ENCODE results near the gene ZNF320.
"Not testable (repeated sequence)": the region's sequence is repeated elsewhere in the genome, so short reads cannot be mapped to it uniquely, and the experiment has no call there.

The ZNF320 gene

DNA sequence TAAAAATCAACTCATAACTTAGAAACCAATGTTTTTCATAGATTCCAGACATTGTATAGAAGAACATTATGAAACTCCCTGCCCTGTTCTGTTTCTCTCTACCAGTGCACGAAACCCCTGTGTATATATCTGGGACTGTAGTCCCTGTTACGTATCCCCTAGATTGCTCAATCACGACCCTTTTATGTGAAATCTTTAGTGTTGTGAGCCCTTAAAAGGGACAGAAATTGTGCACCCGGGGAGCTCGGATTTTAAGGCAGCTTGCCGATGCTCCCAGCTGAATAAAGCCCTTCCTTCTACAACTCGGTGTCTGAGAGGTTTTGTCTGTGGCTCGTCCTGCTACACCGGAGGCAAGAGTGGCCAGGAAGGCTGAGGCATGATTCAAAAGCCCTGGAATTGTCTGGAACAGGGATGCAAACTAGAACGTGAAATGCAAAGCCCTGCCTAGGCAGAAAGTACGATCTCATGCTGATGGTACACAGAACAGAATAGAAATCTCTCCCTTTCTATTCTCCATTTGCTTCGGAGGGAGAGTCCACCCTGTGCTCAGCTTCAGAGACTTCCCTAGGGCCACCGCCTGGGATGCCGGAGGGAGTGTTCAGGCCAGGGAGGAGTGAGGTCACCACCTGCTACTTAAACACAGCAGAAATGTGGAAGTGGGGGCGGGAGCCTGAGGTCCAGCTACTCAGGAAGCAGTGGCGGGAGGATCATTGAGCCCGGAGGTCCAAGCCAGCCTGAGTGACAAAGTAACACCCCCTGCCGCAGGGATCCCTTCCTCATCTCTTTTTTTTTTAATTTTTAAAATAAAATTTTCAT lies 26.6 kb upstream of the ZNF320 start:
- no peak for DNase-seq (ENCODE audit: low spot score)
- TF ChIP-seq, protein P1, sequence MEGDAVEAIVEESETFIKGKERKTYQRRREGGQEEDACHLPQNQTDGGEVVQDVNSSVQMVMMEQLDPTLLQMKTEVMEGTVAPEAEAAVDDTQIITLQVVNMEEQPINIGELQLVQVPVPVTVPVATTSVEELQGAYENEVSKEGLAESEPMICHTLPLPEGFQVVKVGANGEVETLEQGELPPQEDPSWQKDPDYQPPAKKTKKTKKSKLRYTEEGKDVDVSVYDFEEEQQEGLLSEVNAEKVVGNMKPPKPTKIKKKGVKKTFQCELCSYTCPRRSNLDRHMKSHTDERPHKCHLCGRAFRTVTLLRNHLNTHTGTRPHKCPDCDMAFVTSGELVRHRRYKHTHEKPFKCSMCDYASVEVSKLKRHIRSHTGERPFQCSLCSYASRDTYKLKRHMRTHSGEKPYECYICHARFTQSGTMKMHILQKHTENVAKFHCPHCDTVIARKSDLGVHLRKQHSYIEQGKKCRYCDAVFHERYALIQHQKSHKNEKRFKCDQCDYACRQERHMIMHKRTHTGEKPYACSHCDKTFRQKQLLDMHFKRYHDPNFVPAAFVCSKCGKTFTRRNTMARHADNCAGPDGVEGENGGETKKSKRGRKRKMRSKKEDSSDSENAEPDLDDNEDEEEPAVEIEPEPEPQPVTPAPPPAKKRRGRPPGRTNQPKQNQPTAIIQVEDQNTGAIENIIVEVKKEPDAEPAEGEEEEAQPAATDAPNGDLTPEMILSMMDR (IDR thresholded peaks at IDR 0.05; ENCODE audit: extremely low read depth, missing control alignments): no peak

DNA sequence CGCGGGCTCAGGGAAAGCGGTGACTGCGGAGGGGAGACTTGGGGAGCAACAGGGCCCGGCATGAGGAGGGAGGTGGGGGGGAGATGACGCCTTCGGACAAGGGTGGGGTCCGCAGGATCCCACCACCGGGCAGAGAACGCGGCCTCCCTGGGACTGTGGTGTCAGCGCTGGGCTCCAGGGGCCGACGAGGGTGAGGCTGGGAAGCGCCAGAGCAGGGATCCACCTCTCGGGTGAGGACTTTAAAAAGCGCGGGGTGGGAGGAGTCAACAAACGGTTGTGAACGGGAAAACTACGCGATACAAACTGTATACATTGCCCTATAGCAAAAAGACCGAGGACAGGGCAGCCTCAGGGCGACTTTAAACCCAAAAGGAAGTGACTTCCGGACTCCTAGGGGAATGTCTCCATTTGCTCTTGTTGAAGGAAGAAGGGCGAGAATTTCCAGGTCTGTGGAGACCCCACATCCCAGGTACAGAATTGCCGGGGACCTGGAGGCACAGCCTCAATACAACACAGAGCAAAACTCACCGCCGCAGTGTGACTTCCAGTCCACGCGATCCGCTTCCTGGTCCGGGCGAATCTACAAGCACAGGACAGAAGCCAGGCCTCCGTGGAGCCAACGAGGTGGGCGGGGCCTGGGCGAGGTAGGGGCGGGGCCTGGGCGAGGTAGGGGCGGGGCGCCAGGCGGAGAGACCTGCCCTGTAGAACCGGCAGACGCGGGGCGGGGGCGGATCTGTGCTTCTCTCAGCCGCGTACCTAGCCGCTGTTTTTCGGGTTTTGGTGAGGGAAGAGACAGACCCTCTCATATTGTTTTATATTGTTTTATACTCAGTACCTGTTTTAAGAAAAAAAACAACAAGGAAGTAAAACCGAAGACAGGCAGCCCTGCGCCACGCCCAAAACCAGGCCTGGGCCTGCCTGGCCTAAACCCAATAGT lies 25.7 kb upstream of the ZNF320 start, which contains the start of gene ZNF888:
Gene ZNF888 (minus strand): TSS at position 588 of the 937 bp plus-strand sequence. CDS start 5,555 bp downstream, outside the sequence.
- TF ChIP-seq, protein P1 (IDR thresholded peaks at IDR 0.05; ENCODE audit: extremely low read depth, missing control alignments): no peak
- peak; percentile 89 for DNase-seq (ENCODE audit: low spot score)

DNA sequence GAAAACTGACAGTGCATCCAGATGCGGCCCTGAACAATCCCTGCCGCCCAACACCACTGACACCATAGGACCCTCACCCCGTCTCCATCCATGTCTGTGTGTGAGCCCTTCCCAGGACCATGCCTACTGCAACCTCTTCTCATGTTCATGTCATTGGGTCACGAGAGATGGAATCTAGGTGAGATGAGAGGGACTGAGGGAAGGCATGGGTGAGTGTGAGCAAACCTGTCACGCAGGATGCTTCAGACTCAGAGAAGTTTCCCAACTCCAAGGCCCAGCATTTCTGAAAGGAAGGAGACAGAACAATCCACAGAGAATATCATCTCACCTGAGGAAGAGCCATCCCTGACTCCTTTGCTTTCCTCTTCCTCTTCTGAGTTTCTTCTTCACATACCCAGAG lies 20.1 kb upstream of the ZNF320 start:
- DNase-seq (ENCODE audit: low spot score): no peak
- TF ChIP-seq, protein P1 (IDR thresholded peaks at IDR 0.05; ENCODE audit: extremely low read depth, missing control alignments): no peak

DNA sequence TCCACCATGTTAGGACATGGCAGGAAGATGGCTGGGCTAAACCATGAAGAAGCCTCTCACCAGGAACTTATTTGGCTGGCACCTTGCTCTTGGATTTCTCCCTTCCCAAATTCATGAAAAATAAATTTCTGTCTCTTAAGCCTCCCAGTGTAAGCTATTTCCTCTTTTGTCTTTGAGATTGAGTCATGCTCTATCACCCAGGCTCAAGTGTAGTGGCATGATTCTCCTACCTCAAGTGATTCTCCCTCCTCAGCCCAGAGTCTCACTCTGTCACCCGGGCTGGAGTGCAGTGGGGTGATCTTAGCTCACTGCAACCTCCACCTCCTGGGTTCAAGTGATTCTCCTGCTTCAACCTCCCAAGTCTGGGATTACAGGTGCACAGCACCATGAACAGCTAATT lies 13.2 kb upstream of the ZNF320 start:
- TF ChIP-seq, protein P1 (IDR thresholded peaks at IDR 0.05; ENCODE audit: extremely low read depth, missing control alignments): no peak
- DNase-seq (ENCODE audit: low spot score): no peak

DNA sequence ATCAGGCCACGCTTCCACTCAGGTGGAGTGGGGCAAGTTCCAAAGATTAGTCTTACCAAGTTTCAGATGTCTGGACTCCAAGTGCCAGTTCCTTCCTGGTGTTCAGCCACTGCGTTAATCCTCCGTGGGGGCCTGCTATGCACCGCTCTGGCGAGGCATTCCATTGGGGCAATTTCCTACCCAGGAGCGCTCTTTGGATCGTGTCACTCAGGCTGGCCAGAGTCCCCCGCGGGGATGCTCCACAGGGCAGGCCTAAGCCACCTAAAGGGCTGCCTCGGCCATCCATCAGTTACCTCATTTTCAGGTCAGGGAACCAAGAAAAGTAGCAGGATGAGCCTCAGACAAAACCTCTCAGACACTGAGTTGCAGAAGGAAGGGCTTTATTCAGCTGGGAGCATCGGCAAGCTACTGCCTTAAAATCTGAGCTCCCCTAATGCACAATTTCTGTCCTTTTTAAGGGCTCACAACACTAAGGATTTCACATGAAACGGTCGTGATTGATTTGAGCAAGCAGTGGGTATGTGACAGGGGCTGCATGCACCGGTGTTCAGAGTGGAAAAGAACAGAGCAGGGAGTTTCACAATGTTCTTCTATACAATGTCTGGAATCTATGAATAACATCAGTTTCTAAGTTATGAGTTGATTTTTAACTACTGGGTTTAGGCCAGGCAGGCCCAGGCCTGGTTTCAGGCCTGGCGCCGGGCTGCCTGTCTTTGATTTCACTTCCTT lies 6.8 kb upstream of the ZNF320 start:
- not testable (repeated sequence) for DNase-seq (ENCODE audit: low spot score)

DNA sequence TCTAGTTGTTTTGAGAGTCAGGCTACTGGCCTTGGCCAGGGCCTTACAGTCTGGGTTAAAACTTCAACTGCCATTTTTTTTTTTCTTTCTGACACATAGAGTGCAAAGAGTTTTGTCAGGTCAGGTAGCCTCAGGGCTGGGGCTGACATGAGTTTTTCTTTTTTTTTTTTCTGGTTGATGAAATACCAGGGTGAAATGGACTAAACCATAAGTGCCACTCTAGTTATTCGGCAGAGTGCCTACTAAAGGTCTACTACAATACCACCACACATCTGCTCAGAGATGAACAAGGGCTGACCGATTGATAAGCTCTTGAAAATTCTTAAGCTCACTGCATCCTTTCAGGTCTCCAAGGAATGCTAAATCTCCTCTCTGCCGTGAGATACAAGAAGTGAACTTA lies 4.4 kb upstream of the ZNF320 start:
- TF ChIP-seq, protein P1 (IDR thresholded peaks at IDR 0.05; ENCODE audit: extremely low read depth, missing control alignments): no peak
- DNase-seq (ENCODE audit: low spot score): no peak

DNA sequence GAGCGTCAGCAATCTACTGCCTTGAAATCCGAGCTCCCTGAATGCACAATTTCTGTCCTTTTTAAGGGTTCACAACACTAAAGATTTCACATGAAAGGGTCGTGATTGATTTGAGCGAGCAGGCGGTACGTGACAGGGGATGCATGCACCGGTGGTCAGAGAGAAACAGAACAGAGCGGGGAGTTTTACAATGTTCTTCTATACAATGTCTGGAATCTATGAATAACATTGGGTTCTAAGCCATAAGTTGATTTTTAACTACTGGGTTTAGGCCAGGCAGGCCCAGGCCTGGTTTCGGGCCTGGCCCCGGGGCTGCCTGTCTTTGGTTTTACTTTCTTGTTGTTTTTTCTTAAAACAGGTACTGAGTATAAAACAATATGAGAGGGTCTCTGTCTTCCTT lies 1.2 kb upstream of the ZNF320 start:
- DNase-seq (ENCODE audit: low spot score): not testable (repeated sequence)

DNA sequence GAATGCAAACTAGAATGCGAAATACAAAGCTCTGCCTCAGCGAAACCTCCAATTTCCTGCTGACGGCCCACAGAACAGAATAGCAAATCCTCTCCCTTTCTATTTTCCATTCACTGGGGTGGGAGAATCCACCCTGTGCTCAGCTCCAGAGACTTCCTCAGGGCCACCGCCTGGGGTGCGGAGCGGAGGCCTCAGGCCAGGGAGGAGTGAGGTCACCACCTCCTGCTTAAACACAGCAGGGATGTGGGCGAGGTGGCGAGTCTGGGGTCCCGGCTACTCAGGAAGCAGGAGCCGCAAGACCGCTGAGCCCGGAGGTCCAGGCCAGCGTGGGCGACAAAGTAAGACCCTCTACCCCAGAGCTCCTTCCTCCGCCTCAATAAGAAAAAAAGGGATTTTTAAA lies 666 bp upstream of the ZNF320 start:
- TF ChIP-seq, protein P1 (IDR thresholded peaks at IDR 0.05; ENCODE audit: extremely low read depth, missing control alignments): no peak
- no peak for DNase-seq (ENCODE audit: low spot score)

Data from GM20000 (cell line).